GM21717 (cell line): ENCODE results near the gene ZDHHC3.

ENCODE experiments used
- ATAC-seq: cut with Tn5 transposase; IDR thresholded peaks from one replicate; pipeline ENCODE4 v1.9.1; 2021; ENCODE audit warnings: mild to moderate bottlenecking, moderate library complexity; ENCODE audit not compliant: unreplicated experiment

ZDHHC3 gene

DNA sequence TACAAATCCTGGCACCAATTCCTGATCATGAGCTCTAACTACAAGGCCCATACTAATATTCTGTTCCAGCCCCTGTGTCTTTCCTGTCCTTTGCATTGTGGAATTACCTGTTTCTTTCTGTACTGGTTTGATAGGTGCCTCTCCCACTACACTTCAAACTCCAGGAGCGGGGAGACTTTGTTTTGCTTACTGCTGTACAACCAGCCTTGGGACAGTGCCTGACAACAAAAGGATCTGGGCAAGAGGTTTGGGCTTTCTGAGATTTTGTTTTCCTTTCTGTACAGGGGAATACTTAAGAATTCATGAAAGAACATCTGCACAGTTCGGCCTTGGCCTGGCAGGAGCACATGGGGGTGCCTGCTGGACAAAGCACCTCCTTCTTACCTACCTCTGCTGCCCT lies 45.1 kb downstream of the ZDHHC3 start:
- no peak for ATAC-seq

DNA sequence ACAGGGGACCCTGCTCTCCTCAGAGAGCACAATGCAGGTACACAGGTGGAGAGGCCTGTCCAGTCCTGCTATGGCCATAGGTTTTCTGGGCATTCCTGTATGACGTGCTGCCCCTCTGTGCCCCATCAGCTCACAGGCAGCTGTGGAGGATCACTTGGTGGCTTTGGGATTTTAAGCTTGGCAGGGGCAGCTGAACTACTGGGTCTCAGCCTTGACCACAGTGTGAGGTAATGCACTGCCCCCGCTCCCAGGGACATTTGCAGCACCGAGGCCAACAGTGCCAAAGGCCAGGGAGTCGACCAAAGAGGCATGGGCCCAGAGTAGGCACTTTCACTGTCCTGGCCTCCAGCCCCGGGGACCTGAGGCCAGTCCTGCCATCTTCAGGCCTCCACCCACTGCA lies 46.2 kb downstream of the ZDHHC3 start:
- ATAC-seq, result no peak

DNA sequence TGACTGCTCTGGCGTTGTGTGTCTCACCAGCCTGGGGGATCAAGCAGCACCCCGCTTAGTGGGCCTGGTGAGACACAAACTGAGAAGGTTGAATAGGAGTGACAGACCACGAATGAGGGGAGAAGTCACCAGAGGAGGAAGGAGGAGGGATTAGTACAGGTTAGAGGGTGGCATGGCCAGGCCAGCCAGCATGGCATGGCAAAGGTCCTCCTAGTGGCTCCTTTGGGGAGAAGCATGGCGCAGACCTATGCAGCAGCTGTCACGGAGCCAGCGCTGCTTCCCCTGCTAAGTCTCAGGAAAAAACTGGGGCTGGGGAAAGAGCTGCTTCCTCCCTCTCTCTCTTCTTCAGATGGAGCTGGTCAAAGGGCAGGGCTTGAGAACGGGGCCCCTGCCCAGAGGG lies 48.6 kb downstream of the ZDHHC3 start:
- ATAC-seq, result no peak

DNA sequence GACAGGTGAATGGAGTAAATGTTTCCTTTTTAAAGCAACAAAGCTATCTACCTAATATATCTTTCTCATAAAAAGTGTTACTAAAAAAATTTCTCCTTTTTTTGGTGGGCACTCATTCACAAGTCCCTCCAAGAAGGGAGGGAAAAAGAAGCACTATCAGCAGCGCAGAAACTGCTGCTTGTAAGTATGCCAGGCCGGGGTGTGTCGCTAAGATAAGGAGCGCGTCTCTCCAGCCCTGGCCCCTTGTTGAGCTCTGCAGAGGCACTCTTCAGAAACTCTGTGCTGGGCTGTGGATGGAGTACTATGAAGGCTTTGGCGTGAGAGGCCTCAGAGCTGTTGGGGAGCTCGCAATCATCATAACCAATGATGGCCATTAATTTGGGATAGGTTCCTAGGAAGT lies 49.1 kb downstream of the ZDHHC3 start:
- no peak for ATAC-seq

DNA sequence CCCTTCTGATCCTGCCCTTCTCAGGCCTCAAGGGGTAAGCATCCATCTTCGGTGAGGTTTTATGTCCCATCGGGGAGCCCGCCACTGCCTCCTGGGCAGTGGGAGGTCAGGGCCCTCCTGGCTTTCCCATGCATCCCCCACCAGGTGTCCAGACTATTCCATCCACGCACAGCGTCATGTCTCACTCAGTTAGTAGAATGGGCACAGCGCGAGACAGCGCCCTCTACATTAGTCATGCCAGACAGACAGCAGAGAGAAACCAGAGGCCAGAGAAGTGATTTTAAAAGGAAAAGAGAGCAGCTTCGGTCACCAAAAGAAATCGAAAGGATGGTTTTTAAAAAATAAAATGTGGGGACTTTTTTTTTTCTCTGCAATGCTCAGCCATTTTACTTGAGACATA lies 49.8 kb downstream of the ZDHHC3 start:
- no peak for ATAC-seq

DNA sequence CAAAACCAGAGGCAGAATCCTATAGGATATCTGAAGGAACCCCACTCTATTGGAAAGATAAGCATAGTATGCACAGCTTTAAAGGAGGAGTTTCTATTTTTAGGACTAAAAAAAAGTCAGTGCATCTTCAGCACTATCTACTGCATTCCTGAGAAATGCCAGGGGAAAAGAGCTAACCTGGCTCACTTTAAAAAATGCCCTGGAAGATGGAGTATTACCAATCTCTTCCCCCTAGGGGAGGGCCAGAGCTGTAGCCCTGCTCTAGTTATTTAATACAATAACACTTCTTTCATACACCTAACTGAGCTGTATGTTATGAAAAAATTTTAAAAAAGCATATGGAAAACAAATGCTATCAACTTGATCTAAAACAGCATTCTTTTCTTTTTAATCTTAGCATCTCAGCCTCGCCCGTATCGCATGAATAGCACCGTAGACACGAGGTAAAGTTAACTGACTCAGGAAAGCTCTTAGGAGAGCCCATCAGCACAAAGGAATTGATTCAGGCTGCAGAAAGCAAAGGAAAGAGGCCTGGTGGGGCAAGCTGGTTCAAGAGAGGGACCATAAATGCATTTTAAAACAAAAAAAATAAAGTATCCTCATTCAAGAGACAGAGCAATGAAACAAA lies 51.4 kb downstream of the ZDHHC3 start:
- no peak for ATAC-seq

DNA sequence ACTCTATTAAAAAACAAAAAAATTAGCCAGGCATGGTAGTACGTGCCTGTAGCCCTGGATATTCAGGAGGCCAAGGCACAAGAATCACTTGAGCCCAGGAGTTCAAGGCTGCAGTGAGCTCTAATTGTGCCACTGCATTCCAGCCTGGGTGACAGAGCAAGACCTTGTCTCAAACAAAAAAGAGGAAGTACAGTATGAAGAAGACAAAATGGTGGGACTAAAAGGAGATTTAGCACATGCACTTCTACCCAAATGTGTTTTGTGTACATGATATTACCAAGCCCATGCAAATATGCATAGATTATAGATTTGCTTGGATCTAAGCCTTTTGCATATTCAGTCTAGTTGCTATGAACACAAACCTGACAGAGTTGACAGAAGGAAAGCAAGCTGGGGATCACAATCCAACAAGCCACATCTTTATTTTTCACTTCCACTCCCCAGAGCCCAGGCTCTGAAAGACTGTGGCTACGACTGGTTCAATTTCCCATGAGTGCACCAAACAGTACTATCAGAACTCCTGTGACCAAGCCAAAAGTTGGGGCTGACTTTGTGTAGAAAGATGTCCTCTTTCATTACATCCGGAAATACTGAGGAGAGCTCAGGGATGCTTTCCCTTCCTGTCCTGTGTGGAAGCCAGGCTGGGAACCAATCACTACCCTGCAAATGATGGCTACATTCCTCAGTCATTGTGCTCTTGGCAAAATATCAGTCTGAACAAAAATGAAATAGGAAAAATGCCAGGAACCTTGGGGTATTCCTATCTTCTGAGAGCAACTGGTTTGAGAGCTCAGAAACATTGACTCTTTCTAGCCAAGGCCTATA lies 52.1 kb downstream of the ZDHHC3 start:
- no peak for ATAC-seq

DNA sequence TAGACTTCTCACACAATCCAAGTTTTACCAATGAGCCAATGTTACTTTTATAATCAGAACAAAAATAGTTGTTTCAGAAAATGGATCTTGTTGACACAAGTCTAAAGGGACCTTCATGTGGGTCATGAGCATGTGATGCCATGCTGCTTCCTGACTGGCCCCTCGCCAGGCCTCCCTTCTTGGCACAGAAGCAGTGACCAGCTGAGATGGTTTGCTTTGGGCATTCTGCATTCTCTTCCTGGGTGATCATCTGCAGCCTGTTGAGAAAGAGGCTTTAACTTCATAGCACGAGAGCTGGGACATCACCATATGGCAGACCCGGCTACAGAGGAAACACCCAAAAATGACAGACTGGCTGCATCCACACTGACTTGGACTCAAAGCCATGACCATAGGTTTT lies 55.9 kb downstream of the ZDHHC3 start:
- ATAC-seq, result no peak

DNA sequence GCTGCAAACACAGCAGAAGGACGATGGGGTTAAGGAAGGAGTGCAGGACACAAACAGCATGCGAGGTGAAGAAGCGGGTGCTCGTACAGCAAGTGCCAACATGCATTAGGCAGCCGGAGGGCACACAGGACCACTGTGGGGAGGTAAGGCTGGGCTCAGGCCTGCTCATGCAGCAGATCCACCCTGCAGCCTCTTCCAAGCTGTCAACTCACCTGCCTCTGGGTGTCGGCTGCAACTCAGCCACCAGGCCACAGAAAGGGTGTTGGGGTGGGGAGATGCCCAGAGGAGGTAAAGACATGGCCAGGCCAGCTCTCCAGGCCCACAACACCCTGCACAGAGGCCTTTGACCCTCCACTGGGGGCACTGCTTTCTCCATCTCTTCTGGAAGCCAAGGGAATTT lies 57.4 kb downstream of the ZDHHC3 start:
- ATAC-seq, result no peak

DNA sequence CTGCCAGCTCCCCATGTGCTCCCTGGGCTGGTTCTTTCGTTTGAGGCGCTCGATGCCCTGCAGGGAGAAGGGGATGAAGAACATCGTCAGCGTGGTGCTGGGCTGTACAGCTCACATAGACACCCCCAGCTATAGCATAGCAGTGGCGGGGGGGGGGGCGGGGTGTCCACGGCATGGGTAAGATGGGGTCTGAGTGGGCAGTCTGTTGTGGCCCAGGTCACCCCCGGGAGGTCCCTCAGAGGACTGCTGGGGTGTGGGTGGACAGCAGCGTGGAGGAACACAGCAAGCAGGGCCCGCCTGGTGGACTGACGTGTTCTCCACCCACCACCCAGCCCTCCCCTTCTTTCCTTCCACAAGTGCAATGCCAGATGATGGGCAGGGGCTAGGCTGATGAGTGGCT lies 57.9 kb downstream of the ZDHHC3 start:
- ATAC-seq, result no peak

DNA sequence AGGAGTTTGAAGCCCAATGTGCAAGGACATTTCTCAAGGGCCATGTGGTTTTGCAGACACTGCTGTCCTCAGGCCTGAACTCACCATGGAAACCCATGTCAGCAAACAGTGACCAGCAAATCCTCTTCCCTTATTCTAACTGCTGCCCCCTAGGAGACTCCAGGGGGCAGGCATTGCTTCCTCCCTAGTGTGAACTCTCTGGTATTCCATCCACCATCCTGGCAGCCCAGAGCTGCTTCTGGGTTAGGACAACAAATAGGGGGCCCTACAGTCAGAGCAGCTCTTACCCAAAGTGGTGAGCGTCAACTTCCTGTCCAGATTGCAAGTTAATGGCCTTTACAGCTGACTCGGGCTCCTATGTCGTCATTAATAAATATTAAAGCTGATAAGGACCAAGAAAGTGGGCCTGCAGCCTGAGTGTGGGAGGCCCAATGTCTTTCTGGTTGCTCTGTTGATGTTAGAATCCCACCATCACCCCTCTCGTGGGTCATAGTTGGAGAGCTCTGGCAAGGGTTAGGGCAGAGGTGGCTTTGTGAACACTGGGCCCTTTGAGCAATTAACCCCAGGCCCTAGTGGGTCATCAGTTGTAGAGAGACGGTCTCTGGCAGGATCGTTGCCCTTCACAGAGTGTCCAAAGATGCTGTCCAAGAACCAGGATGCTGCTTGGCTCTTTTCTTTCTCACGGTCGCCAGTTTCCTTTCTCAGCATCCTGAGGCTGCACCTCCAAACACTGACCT lies 60.1 kb downstream of the ZDHHC3 start:
- ATAC-seq, result no peak

DNA sequence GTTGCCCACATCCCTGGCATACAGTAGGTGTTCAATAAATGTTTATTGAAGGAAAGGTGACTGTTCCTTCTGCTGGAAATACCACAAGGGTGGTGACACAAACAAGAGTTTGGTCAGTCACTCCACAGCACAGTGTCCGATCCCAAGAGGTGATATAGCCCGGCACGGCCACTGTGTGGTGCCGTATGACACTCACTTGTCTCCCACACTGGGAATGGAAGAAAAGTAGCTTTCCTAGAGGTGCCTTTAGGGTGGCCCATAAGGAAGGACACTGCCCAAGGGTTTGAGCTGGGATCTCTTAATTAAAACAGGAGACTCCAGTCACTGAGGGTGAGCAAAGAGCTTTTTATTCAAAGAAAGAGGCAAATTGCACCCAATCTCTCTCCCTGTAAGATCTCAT lies 61.0 kb downstream of the ZDHHC3 start:
- no peak for ATAC-seq

DNA sequence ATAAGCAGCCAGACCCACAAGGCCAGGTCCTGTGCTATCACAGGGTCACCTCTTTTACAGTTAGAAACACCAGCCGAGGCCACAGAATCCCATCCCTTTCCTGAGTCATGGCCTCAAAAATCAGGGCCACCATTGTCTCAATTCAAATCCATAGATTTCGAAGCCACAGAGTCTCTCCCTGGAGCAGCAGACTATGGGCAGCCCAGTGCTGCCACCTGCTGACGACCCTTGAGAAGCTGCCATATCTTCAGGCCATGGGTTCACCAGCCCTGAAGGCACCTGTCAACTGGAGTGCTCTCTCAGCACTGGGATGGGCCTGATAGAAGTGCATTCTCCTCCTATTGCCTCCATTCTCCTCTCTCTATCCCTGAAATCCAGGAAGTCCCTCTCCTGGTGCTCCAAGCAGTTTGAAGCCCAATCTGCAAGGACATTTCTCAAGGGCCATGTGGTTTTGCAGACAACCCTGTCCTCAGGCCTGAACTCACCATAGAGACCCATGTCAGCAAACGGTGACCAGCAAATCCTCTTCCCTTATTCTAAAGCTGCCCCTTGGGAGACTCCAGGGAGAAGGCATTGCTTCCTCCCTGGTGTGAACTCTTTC lies 62.0 kb downstream of the ZDHHC3 start:
- no peak for ATAC-seq

DNA sequence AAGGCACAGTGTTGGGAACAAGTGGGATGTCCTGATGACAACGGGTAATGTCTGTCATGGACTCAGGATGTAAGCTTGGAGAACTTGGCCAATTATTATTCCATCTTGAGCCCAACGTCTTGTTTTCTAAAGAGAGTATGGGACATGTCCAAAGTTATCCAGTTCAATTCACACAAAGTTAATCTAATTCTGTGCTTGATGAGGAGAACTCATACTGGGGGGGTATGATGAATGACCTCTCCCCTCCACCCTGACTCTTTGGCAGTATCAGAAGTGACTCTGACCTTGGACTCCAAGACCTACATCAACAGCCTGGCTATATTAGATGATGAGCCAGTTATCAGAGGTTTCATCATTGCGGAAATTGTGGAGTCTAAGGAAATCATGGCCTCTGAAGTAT lies 65.3 kb downstream of the ZDHHC3 start:
- ATAC-seq, result no peak

DNA sequence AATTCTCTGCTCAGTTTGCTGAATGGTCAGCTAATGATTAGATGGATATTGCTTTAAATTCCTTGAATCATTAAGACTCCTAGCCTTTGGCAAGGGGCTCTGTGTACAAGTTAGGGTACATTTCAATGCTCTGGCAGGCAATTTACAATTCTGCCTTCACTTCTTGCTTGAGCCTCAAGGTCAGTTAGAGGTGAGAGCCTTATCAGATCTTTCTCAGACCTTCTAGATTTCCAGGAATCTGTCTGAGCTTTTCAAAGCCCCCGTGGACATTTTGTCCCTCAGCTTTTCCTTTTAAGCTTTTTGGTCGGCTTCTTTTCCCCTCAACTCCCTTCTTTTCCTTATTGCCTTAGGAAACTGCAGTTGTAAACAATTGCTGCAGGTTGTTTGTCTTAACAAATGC lies 66.9 kb downstream of the ZDHHC3 start:
- ATAC-seq, result no peak

DNA sequence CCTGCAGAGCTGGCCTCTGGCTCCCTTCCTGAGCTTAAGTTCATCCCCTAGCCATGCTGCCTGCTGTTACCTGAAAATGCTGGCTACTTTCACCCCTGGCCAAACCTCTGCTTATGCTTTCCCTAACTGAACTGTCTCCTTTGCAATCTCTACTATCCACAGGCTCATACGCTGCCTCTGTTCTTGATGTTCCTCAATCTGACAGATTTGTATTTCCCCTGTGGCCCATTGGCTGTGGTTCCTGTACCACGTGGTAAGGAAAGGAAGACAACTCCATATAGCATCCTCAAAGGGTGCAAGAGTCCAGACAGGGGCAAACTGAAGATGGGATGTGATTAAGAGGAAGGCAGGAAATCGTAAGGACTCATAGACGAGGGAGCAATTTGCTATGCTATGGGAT lies 68.4 kb downstream of the ZDHHC3 start:
- ATAC-seq, result no peak

DNA sequence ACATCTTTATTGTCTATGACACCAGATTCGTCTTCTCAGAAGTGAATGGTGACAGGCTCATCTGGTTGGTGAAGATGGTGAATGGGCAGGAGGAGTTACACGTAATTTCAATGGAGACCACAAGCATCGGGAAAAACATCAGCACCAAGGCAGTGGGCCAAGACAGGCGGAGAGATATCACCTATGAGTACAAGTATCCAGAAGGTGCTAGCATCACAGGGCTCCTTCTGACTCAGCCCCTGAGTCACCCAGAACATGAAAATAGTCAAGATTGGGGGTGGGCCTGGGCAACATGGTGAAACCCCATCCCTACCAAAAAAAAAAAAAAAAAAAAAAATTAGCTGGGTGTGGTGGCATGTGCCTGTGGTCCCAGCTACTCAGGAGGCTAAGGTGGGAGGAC lies 69.0 kb downstream of the ZDHHC3 start:
- ATAC-seq, result no peak

DNA sequence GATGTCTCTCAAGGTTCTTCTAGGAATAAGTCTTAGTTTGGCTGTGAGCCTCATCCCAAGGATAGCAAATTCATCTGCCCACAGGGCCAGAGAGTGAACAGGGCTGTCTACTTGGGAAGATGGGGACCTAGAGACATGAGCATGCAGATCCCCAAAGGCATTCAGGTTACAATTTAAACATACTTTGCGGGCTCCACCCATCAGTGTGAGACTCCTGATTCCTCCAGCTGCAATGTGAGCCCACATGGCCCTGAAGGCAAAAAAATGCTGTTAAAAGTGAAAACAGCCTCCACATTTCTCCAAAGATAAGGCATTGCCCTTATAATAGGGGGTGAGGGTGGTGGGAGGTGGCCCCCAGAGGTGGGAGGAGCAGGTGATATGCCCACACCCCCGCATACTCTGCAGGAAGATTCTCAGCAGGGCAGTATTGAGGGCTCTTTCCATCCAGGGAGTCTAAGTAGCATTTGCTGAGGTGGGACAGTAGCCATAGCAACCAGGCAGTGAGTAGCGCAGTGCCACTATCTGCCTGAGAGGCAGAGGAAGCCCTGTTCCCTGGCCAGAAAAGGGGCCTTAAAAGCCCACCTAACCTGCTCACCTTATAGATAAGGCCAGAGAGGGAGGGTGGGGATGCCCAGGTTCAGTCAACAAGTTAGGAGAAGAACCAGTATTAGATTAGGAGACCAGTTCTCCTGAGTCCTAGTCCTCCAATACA lies 70.4 kb downstream of the ZDHHC3 start:
- ATAC-seq, result no peak

DNA sequence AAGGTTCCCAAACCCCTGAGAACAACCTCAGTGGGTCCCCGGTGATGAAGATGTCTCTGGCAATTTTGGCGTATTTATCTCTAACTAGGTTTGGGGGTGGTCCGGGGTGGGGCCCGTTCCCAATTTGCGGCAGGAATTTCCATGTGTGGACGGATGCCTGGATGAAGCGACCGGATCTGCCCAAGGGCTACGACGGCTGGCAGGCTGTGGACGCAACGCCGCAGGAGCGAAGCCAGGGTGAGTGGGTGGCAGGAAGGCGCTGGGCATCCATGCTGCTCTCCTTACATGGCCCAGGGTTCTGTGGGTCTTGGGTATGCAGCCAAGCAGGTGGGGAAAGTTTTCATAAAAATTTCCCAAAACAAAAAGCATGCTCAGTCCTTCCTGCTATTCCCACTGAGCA lies 72.2 kb downstream of the ZDHHC3 start:
- no peak for ATAC-seq

DNA sequence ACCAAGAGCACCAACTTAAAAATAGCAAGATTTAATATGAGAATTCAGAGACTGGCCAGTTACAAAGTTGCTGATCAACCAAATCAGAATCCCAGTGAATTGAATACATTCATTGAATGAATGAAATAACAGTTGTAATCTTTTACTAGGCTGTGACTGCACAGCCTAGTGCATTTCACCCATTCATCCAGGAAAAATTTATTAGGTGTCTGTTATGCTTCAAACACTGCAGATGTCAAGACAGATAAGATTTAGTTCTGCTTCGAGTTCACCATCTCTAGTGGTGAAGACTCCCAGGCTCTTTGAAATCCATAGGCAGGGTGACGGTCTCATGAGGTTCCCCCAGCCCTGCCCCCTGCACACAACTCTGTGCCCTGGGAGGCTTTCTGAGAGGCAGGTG lies 72.7 kb downstream of the ZDHHC3 start:
- no peak for ATAC-seq

DNA sequence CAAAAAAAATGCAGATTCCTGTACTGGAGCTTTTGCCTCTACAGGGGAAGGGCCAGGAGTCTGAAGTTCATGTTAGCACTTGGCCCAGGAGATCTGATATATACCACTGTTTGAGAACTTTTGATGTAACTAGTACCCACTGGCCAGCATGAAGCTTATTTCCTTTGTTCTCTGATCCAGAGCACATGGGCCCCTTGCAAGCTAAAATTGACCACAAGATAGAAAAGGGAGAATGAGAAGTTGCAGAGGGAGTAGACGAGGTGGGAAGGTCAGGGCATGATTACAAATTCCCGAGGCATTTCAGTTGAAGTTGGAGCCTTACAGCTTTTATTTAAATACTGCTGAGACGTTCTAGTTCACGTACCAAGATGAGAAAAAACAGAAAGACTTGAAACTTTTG lies 73.3 kb downstream of the ZDHHC3 start:
- ATAC-seq, result no peak
